SK-N-SH treated with all-trans-retinoic acid at 6 μM for 48 hours (cell line): ENCODE measurements around the gene SBSN.

ENCODE experiments used
- ATAC-seq: fragments of 200-7000 bp; cut with Tn5 transposase; 3 replicates; pipeline ENCODE4 v1.9.1; 2020; ENCODE audit warnings: mild to moderate bottlenecking, moderate library complexity
- ARNTL ChIP-seq: fragments of 450-650 bp; formaldehyde crosslinking; IDR thresholded peaks from 2 replicates; pipeline ENCODE4 v1.5.0; 2020; ENCODE audit warnings: low read depth, mild to moderate bottlenecking, moderate library complexity, borderline replicate concordance
- BACH2 ChIP-seq: fragments of 250-450 bp; sonication (Bioruptor Pico); IDR thresholded peaks from 2 replicates; pipeline ENCODE4 v1.9.0; 2021; ENCODE audit warnings: mild to moderate bottlenecking, borderline replicate concordance
- CREB5 ChIP-seq: fragments of 250-450 bp; sonication (Bioruptor Pico); IDR thresholded peaks from 2 replicates; pipeline ENCODE4 v1.5.1; 2020; ENCODE audit warnings: low read depth, mild to moderate bottlenecking, moderate library complexity
- CSDC2 ChIP-seq: fragments of 250-450 bp; sonication (Bioruptor Pico); IDR thresholded peaks from 2 replicates; pipeline ENCODE4 v1.5.0; 2020; ENCODE audit warnings: mild to moderate bottlenecking, moderate library complexity
- GLIS3 ChIP-seq: fragments of 250-450 bp; sonication (Bioruptor Pico); IDR thresholded peaks from 2 replicates; pipeline ENCODE4 v1.5.0; 2020; ENCODE audit warnings: mild to moderate bottlenecking, moderate library complexity
- ISL1 ChIP-seq: fragments of 250-450 bp; sonication (Bioruptor Pico); IDR thresholded peaks from 2 replicates; pipeline ENCODE4 v2.1.2; 2022; ENCODE audit warnings: mild to moderate bottlenecking, moderate library complexity
- OSR1 ChIP-seq: fragments of 250-450 bp; sonication (Bioruptor Pico); IDR thresholded peaks from 2 replicates; pipeline ENCODE4 v1.8.0; 2022; ENCODE audit warnings: moderate library complexity, mild to moderate bottlenecking, inconsistent platforms
- RARB ChIP-seq: fragments of 250-450 bp; sonication (Bioruptor Pico); IDR thresholded peaks from 2 replicates; pipeline ENCODE4 v1.8.0; 2021; ENCODE audit warnings: mild to moderate bottlenecking, moderate library complexity
- SNAI2 ChIP-seq: fragments of 250-450 bp; sonication (Bioruptor Pico); IDR thresholded peaks from 2 replicates; pipeline ENCODE4 v1.5.0; 2020; ENCODE audit warnings: mild to moderate bottlenecking, moderate library complexity
- TCF4 ChIP-seq: fragments of 250-450 bp; sonication (Bioruptor Pico); IDR thresholded peaks from 2 replicates; pipeline ENCODE4 v1.8.0; 2021; ENCODE audit warnings: mild to moderate bottlenecking, moderate library complexity, borderline replicate concordance
- TOX ChIP-seq: fragments of 250-450 bp; sonication (Bioruptor Pico); IDR thresholded peaks from 2 replicates; pipeline ENCODE4 v1.8.0; 2021; ENCODE audit warnings: mild to moderate bottlenecking, moderate library complexity, borderline replicate concordance
- TSHZ2 ChIP-seq: fragments of 250-450 bp; sonication (Bioruptor Pico); IDR thresholded peaks from 2 replicates; pipeline ENCODE4 v1.5.0; 2020; ENCODE audit warnings: mild to moderate bottlenecking, moderate library complexity
- ZC3H10 ChIP-seq: fragments of 250-450 bp; sonication (Bioruptor Pico); IDR thresholded peaks from 2 replicates; pipeline ENCODE4 v1.5.1; 2021; ENCODE audit warnings: mild to moderate bottlenecking, moderate library complexity
- ZFP3 ChIP-seq: fragments of 250-450 bp; sonication (Bioruptor Pico); IDR thresholded peaks from 2 replicates; pipeline ENCODE4 v1.5.0; 2020; ENCODE audit warnings: mild to moderate bottlenecking, moderate library complexity
- ZFP30 ChIP-seq: fragments of 450-650 bp; formaldehyde crosslinking; IDR thresholded peaks from 2 replicates; pipeline ENCODE4 v1.5.0; 2022; ENCODE audit warnings: mild to moderate bottlenecking, moderate library complexity
- ZNF565 ChIP-seq: fragments of 450-650 bp; formaldehyde crosslinking; conservative IDR thresholded peaks from 2 replicates; pipeline ENCODE4 v1.5.0; 2020; ENCODE audit warnings: low read depth, mild to moderate bottlenecking, moderate library complexity
- ZNF70 ChIP-seq: fragments of 450-650 bp; formaldehyde crosslinking; IDR thresholded peaks from 2 replicates; pipeline ENCODE4 v1.5.0; 2020; ENCODE audit warnings: mild to moderate bottlenecking, moderate library complexity
- ZNF8 ChIP-seq: fragments of 450-650 bp; formaldehyde crosslinking; IDR thresholded peaks from 2 replicates; pipeline ENCODE4 v1.5.0; 2020; ENCODE audit warnings: mild to moderate bottlenecking, moderate library complexity
- TF ChIP-seq, protein P1 (sequence below): fragments of 250-450 bp; sonication (Bioruptor Pico); IDR thresholded peaks from 2 replicates; pipeline ENCODE4 v1.8.0; 2021; ENCODE audit warnings: low read depth, mild to moderate bottlenecking, moderate library complexity, borderline replicate concordance
- TF ChIP-seq, protein P2 (sequence below): fragments of 250-450 bp; sonication (Bioruptor Pico); IDR thresholded peaks from 2 replicates; pipeline ENCODE4 v1.8.0; 2020; ENCODE audit warnings: mild to moderate bottlenecking, moderate library complexity, borderline replicate concordance
- TF ChIP-seq, protein P3 (sequence below): fragments of 250-450 bp; sonication (Bioruptor Pico); IDR thresholded peaks from 2 replicates; pipeline ENCODE4 v1.5.1; 2021; ENCODE audit warnings: mild to moderate bottlenecking, moderate library complexity

SBSN gene

GRCh38 chr19:35565016-35565856 lies 37.1 kb upstream of the SBSN start:
- TF ChIP-seq ZNF70 (CRISPR knock-in tag) (no peak), ARNTL (CRISPR knock-in tag) (no peak)
- TF ChIP-seq, protein P1, sequence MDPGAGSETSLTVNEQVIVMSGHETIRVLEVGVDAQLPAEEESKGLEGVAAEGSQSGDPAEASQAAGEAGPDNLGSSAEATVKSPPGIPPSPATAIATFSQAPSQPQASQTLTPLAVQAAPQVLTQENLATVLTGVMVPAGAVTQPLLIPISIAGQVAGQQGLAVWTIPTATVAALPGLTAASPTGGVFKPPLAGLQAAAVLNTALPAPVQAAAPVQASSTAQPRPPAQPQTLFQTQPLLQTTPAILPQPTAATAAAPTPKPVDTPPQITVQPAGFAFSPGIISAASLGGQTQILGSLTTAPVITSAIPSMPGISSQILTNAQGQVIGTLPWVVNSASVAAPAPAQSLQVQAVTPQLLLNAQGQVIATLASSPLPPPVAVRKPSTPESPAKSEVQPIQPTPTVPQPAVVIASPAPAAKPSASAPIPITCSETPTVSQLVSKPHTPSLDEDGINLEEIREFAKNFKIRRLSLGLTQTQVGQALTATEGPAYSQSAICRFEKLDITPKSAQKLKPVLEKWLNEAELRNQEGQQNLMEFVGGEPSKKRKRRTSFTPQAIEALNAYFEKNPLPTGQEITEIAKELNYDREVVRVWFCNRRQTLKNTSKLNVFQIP (CRISPR knock-in tag): no peak
- ATAC-seq: no peak

GRCh38 chr19:35563207-35563829 lies 35.2 kb upstream of the SBSN start, which contains the start of gene ATP4A:
Gene ATP4A, minus strand, starts transcription at chr19:35563658. Its CDS starts 29 bp downstream, at chr19:35563629.
- TF ChIP-seq ZNF70 (CRISPR knock-in tag): no peak
- TF ChIP-seq RARB: no peak
- TF ChIP-seq ZFP30 (CRISPR knock-in tag): no peak
- no peak for TF ChIP-seq TOX (CRISPR knock-in tag)
- no peak for TF ChIP-seq TSHZ2 (CRISPR knock-in tag)
- TF ChIP-seq ZFP3 (CRISPR knock-in tag): no peak
- no peak for TF ChIP-seq BACH2
- TF ChIP-seq, protein P2, sequence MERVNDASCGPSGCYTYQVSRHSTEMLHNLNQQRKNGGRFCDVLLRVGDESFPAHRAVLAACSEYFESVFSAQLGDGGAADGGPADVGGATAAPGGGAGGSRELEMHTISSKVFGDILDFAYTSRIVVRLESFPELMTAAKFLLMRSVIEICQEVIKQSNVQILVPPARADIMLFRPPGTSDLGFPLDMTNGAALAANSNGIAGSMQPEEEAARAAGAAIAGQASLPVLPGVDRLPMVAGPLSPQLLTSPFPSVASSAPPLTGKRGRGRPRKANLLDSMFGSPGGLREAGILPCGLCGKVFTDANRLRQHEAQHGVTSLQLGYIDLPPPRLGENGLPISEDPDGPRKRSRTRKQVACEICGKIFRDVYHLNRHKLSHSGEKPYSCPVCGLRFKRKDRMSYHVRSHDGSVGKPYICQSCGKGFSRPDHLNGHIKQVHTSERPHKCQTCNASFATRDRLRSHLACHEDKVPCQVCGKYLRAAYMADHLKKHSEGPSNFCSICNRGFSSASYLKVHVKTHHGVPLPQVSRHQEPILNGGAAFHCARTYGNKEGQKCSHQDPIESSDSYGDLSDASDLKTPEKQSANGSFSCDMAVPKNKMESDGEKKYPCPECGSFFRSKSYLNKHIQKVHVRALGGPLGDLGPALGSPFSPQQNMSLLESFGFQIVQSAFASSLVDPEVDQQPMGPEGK (CRISPR knock-in tag): no peak
- TF ChIP-seq SNAI2 (CRISPR knock-in tag): no peak
- TF ChIP-seq ZNF8 (CRISPR knock-in tag): no peak
- no peak for TF ChIP-seq ZNF565
- no peak for TF ChIP-seq TCF4
- TF ChIP-seq CSDC2 (CRISPR knock-in tag): no peak
- no peak for TF ChIP-seq ZC3H10
- no peak for TF ChIP-seq ARNTL (CRISPR knock-in tag)
- TF ChIP-seq, protein P3, sequence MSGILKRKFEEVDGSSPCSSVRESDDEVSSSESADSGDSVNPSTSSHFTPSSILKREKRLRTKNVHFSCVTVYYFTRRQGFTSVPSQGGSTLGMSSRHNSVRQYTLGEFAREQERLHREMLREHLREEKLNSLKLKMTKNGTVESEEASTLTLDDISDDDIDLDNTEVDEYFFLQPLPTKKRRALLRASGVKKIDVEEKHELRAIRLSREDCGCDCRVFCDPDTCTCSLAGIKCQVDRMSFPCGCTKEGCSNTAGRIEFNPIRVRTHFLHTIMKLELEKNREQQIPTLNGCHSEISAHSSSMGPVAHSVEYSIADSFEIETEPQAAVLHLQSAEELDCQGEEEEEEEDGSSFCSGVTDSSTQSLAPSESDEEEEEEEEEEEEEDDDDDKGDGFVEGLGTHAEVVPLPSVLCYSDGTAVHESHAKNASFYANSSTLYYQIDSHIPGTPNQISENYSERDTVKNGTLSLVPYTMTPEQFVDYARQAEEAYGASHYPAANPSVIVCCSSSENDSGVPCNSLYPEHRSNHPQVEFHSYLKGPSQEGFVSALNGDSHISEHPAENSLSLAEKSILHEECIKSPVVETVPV (CRISPR knock-in tag): no peak
- no peak for TF ChIP-seq CREB5 (CRISPR knock-in tag)
- no peak for TF ChIP-seq GLIS3 (CRISPR knock-in tag)
- no peak for TF ChIP-seq ISL1 (CRISPR knock-in tag)
- ATAC-seq: no peak

DNA sequence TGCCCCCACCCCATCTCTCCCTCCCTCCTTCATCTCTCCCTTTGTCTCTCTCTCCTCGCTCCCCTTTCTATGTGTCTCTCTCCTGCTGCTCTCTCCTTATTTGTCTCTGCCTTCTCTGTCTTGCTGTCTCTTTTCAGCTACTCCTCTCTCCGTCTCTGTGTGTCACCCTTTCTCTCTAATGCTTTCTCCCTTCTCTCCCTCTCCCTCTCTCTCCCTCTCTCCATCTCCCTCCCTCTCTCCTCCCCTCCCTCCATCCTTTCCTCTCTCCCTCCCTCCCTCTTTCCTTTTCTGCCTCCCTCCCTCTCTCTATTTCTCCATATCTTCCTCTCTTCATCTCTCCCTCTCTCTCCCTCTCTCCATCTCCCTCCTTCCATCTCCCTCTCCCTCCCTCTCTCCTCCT lies 34.7 kb upstream of the SBSN start:
- TF ChIP-seq TCF4 (no peak), ISL1 (CRISPR knock-in tag) (no peak), ZC3H10 (no peak), CREB5 (CRISPR knock-in tag) (no peak), TOX (CRISPR knock-in tag) (no peak), TSHZ2 (CRISPR knock-in tag) (no peak), RARB (no peak), OSR1 (no peak)
- TF ChIP-seq, all 23 proteins: peak for 0
- ATAC-seq: no peak
